Mesothelial cell of epicardium (in vitro differentiated cells): ENCODE measurements around the gene IL16. TPM values are rescaled to one million over a fixed set of nuclear protein-coding genes. Genes with fewer than 3 reads are reported as not detected.

Experiments
- DNase-seq, 2 experiments: peaks; one replicate each; pipeline ENCODE4 v3.0.0; 2021; ENCODE audit warnings: low spot score in 2 of 2; ENCODE audit not compliant: unreplicated experiment in 2 of 2
- H3K27ac Mint-ChIP-seq: 2 replicates; pipeline ENCODE4 v1.8.0; 2021; ENCODE audit warnings: mixed read lengths
- H3K27me3 Mint-ChIP-seq: 2 replicates; pipeline ENCODE4 v1.8.0; 2021; ENCODE audit warnings: low read depth, mixed read lengths
- H3K36me3 Mint-ChIP-seq: 2 replicates; pipeline ENCODE4 v1.8.0; 2021; ENCODE audit warnings: mixed read lengths
- H3K4me1 Mint-ChIP-seq: 2 replicates; pipeline ENCODE4 v1.8.0; 2021; ENCODE audit warnings: mixed read lengths
- H3K4me3 Mint-ChIP-seq: 2 replicates; pipeline ENCODE4 v1.8.0; 2021; ENCODE audit warnings: mild to moderate bottlenecking, moderate library complexity, mixed read lengths
- H3K9me3 Mint-ChIP-seq: 2 replicates; pipeline ENCODE4 v1.8.0; 2021; ENCODE audit warnings: mixed read lengths
- CTCF ChIP-seq: fragments of 200-600 bp; sonication (generic); IDR thresholded peaks from one replicate; pipeline ENCODE4 v1.5.0; 2021; ENCODE audit warnings: antibody characterized with exemption; ENCODE audit not compliant: unreplicated experiment
- total RNA-seq: library from RNA; stranded (reverse); gene quantifications from 3 replicates; pipeline ENCODE4 v1.2.1, GENCODE V29; 2021

Gene IL16
- total RNA-seq, 1 donor from 2014 or later = 0.27 TPM

DNA sequence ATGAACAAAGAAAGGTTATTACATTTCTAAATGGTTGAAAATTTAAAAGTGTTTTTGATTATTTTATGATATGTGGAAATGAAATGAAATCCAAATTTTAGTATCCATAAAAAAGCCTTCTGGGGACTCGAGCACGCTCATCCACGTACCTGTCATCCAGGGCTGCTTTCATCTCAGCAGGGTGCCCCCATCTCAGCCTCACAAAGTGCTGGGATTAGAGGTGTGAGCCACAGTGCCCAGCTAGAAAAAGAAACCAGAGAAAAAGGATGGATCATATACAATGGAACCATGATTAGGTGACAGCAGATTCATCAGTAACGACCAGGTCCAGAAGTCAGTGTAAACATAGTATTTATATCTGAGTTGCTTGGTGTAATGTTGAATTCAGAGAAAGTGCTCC, 77.6 kb downstream of the IL16 start:
- Mint-ChIP-seq H3K4me3 (no peak overlapping the region), H3K27ac (no peak overlapping the region), H3K27me3 (peaks cover 32% of the 10 kb centered on the region), H3K9me3 (peaks cover 12% of the 10 kb centered on the region), H3K36me3 (peaks cover 9% of the 10 kb centered on the region), H3K4me1 (peaks cover 4% of the 10 kb centered on the region)
- DNase-seq = no peak
- TF ChIP-seq CTCF = no peak

- DNase-seq = peak; percentile 61 to 80
- H3K27ac Mint-ChIP-seq = no peak overlapping the region
- H3K27me3 Mint-ChIP-seq = peaks cover 27% of the 10 kb centered on the region
- peaks cover 12% of the 10 kb centered on the region for H3K9me3 Mint-ChIP-seq
- peaks cover 9% of the 10 kb centered on the region for H3K36me3 Mint-ChIP-seq
- H3K4me1 Mint-ChIP-seq = peaks cover 4% of the 10 kb centered on the region
- peak; percentile 67 for TF ChIP-seq CTCF
- no peak overlapping the region for H3K4me3 Mint-ChIP-seq
Measured at GRCh38 chr15:81274931-81275707, 78.4 kb downstream of the IL16 start.

GRCh38 chr15:81275711-81276392, 79.2 kb downstream of the IL16 start:
- no peak for DNase-seq
- Mint-ChIP-seq H3K9me3 (peaks cover 12% of the 10 kb centered on the region), H3K27ac (no peak overlapping the region), H3K27me3 (peaks cover 20% of the 10 kb centered on the region), H3K36me3 (peaks cover 9% of the 10 kb centered on the region), H3K4me1 (peaks cover 4% of the 10 kb centered on the region), H3K4me3 (no peak overlapping the region)
- no peak for TF ChIP-seq CTCF

DNA sequence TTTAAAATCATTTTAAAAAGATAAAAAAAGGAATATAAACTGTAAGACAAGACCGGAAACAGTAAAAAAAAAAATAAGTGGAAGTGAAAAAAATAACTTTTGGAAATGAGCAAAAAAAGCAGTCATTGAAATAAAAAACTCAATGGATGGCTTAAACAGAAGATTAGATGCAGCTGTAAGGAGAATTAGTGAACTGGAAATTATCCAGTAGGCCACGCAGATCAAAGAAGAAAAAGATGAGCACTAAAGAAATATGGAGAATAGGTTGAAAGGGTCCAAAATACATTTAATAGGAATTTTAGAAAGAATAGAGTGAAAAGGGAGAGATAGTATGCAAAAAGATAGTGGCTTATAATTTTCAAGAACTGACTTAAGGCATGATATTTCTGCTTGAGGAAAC, 80.3 kb downstream of the IL16 start:
- Mint-ChIP-seq H3K36me3 (peaks cover 9% of the 10 kb centered on the region), H3K27ac (no peak overlapping the region), H3K9me3 (peaks cover 12% of the 10 kb centered on the region), H3K27me3 (peaks cover 17% of the 10 kb centered on the region), H3K4me1 (peaks cover 7% of the 10 kb centered on the region), H3K4me3 (no peak overlapping the region)
- no peak for TF ChIP-seq CTCF
- DNase-seq = no peak

- TF ChIP-seq CTCF = no peak
Measured at GRCh38 chr15:81277851-81278250, 81.2 kb downstream of the IL16 start.

More at GRCh38 chr15:81277851-81278250, 81.2 kb downstream of the IL16 start:
- DNase-seq = no peak
- Mint-ChIP-seq H3K9me3 (peaks cover 12% of the 10 kb centered on the region), H3K27ac (no peak overlapping the region), H3K27me3 (peaks cover 11% of the 10 kb centered on the region), H3K4me1 (peaks cover 9% of the 10 kb centered on the region), H3K4me3 (no peak overlapping the region), H3K36me3 (peaks cover 9% of the 10 kb centered on the region)
